ENCODE results near the gene TAS2R50.

Gene TAS2R50

DNA sequence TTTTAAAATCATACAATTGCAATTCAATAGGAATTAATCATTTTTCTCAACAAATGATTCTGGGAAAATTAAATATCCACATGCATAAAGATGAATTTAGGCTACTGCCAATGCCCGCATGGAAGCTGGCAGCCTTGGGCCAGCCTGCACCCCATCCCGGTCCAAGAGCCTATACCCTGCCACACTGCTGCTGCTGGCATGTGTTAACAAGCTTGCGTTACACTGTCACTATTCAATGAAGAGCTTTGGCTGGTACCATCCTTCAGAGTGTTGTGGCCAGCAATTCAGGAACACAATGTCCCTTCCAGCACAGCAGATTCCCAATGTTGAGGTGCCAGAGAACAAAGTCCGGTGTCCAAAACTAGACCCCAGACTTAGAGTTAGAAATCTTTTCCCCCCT lies 34.1 kb downstream of the TAS2R50 start:
- DNase-seq (ENCODE audit: low read depth in 2 of 2) = no peak

- no peak for DNase-seq (ENCODE audit: low read depth in 2 of 2)
These were observed 43.5 kb downstream of the TAS2R50 start for GRCh38 chr12:10943167-10943566.

- no peak for DNase-seq (ENCODE audit: low read depth in 2 of 2)
These were observed 44.6 kb downstream of the TAS2R50 start for GRCh38 chr12:10941916-10942607.

- DNase-seq (ENCODE audit: low read depth in 2 of 2) = no peak
These were observed 45.3 kb downstream of the TAS2R50 start for GRCh38 chr12:10941369-10941768.

GRCh38 chr12:10940389-10940788 lies 46.3 kb downstream of the TAS2R50 start:
- no peak for DNase-seq (ENCODE audit: low read depth in 2 of 2)

- no peak for DNase-seq (ENCODE audit: low read depth in 2 of 2)
These were observed 47.5 kb downstream of the TAS2R50 start, which contains the start of gene TAS2R14 for GRCh38 chr12:10939163-10939562. Gene TAS2R14 (minus strand): TSS chr12:10939263. CDS start chr12:10939207, 56 bp downstream.

GRCh38 chr12:10936506-10936905 lies 50.2 kb downstream of the TAS2R50 start:
- no peak for DNase-seq (ENCODE audit: low read depth in 2 of 2)

Data from activated CD4-positive, alpha-beta T cell treated with anti-CD3 and anti-CD28 coated beads for 24 hours (primary cell).